Ureter (tissue), 1 donor: Measurements from ENCODE around the gene HS6ST3. TPM values are rescaled to one million over a fixed set of nuclear protein-coding genes. Genes with fewer than 3 reads are reported as not detected.
A peak's percentile ranks its signal among the peaks of the same experiment; 100 is the strongest.
"Not testable (repeated sequence)": the region's sequence is repeated elsewhere in the genome, so short reads cannot be mapped to it uniquely, and the experiment has no call there.

Source experiments
- DNase-seq: peaks from one replicate; pipeline ENCODE4 v3.0.0-alpha.2; 2020; ENCODE audit warnings: low spot score
- total RNA-seq: library from RNA; stranded (reverse); gene quantifications from one replicate; pipeline ENCODE4 v1.2.4, GENCODE V29; 2023
- donor health status: DM: yes; HTN: yes; CAD: no.

Gene HS6ST3
- total RNA-seq = 4.4 TPM

- DNase-seq = no peak
Measured at GRCh38 chr13:96089749-96090239, at the start of gene HS6ST3. HS6ST3 (plus strand) TSS chr13:96090107.

- DNase-seq = no peak
Measured at GRCh38 chr13:96041326-96042110, 48.4 kb upstream of the HS6ST3 start.

DNA sequence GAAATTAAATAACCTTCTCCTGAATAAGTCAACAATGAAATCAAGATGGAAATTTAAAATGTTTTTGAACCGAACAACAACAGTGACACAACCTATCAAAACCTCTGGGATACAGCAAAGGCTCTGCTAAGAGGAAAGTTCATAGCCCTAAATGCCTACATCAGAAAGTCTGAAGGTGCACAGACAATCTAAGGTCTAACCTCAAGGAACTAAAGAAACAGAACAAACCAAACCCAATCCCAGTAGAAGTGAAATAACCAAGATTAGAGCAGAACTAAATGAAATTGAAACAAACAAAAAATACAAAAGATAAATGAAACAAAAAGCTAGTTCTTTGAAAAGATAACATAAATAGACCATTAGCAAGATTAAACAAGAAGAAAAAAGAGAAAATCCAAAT is 45.7 kb upstream of the HS6ST3 start:
- no peak for DNase-seq

- not testable (repeated sequence) for DNase-seq
Measured at GRCh38 chr13:96046449-96047126, 43.3 kb upstream of the HS6ST3 start.

- DNase-seq = not testable (repeated sequence)
Measured at GRCh38 chr13:96050955-96051354, 39.0 kb upstream of the HS6ST3 start.

DNA sequence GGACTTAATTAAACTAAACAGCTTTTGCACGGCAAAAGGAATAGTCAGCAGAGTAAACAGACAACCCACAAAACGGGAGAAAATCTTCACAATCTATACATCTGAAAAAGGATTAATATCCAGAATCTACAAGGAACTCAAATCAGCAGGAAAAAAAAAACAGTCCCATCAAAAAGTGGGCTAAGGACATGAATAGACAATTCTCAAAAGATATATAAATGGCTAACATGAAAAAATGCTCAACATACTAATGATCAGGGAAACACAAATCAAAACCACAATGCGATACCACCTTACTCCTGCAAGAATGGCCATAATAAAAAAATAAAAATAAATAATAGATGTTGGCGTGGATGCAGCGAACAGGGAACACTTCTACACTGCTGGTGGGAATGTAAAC is 38.4 kb upstream of the HS6ST3 start:
- DNase-seq = not testable (repeated sequence)

GRCh38 chr13:96051946-96052345 is 38.0 kb upstream of the HS6ST3 start:
- not testable (repeated sequence) for DNase-seq

DNA sequence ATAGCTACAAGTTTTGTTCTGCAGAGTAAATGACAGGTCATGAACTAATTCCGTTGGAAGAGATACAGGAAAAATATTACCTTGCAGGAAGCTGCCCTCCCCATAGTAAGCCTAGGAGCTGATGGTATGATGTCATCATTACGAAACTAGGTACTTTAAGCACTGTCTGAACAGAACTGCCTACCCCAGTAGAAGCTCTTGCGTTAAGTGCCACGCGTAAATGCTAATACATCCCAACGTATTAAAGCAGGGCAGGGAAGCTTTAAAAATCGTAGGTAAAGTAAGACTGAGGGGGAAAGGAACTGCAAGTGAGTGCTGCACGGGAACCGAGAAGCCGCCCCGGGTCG is 37.3 kb upstream of the HS6ST3 start:
- DNase-seq = no peak

GRCh38 chr13:96053003-96053703 is 36.8 kb upstream of the HS6ST3 start, which contains the start of gene UGGT2:
UGGT2 (minus strand) TSS chr13:96053401; CDS start chr13:96053312, 89 bp downstream.
- peak; percentile 95 for DNase-seq

DNA sequence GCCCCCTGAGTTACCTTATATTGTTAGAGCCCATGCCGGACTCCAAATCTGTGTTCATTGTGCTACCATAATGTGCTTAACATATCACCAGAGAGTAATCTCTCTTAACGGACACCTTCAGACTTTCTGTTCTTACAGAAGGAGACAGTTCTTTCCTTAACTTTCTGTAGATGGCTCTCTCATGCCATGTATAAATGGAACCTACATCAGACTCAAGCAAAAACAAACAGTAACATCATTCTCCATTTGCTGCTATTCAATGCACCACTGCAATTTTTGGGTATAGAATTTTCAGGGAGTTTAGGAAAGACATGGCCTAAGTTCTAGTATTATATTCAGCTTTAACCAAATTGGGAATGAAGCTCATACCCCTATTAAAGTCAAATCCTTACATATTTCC is 24.1 kb upstream of the HS6ST3 start:
- no peak for DNase-seq

GRCh38 chr13:96068729-96069128 is 21.2 kb upstream of the HS6ST3 start:
- no peak for DNase-seq

DNA sequence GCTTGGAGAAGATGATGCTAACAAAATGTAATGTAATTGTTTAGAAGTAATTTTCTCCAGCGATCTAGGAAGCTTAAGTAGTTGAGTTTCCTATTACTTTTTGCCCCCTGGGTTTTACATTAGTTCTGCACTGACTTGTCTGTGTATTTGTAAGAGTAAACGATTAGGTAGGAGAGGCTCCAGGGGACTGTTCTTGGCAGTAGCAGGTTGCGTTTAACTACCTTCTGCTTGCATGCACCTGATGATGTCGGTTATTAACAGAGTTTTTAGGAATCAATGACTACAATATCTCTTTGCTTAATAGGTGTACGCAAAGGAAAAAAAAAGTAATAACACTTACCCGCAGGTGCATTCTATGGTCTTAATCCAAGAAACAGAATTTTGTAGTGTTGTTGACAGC is 18.4 kb upstream of the HS6ST3 start:
- no peak for DNase-seq

GRCh38 chr13:96072392-96072791 is 17.5 kb upstream of the HS6ST3 start:
- no peak for DNase-seq

DNA sequence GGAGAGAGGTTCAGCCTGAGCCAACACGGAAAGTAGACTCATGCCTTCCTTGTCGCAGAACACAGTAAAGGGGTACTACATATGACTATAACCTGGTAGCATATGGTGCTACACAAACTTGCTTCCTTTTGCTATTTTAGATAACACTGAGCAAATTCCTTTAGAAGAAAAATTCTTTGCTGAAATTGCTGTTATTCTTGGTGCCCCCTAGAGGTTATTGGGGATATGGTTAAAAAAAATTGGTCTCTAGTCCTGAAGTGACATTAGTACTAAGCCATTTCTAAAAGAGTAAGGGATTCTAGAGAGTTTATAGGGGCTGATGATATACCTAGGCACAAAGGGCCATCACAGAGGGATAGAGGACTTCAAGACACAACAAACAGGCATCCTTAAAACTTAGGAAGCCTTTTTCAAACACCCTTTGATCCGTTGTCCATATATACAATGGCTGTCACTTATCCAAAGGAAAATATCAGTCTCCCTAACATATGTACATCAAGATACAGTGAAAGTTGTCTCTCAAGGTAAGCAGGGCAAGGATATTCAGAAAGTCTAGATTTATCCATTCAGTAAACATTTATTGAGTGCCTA is 13.9 kb upstream of the HS6ST3 start:
- DNase-seq = no peak

DNA sequence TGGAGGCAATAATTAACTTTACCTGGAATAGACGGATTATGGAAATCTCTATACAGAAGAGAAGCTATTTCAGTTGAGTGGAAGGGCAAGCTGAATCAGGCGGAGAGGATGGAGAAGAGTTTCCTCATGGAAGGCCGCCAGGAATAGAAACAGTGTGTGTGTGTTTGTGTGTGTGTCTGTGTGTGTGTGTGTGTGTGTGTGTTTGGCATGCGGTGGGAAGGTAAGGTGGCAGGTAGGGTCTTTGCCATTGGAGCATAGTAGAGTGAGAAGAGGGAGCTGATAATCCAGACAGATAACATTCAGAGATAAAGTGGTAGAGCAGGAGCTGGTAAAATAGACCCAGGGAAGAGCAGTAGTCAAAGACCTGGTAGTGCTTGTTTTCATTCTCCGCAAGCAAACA is 9.2 kb upstream of the HS6ST3 start:
- DNase-seq = no peak

GRCh38 chr13:96081888-96082287 is 8.0 kb upstream of the HS6ST3 start:
- no peak for DNase-seq

GRCh38 chr13:96082640-96083039 is 7.3 kb upstream of the HS6ST3 start:
- DNase-seq = no peak

DNA sequence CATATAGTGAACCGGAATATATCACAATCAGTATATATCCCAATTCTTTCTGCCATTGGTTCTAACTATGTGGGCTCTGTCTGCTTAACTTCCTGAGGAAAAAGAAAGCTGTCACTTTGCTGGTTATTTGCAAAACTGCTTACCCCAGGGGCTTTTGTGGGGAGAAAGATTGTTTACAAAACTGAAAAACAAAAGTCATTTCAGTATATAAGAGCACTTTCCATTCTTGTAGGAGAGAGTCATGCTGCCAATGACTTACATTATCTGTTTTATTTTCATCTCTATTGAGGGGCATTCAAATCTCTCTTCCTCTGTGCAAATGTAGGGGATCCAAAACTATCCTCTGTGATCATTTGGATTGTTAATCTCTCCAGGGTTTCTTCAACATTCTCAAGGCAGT is 3.2 kb upstream of the HS6ST3 start:
- no peak for DNase-seq

- no peak for DNase-seq
Measured at GRCh38 chr13:96089139-96089538, 768 bp upstream of the HS6ST3 start.

- DNase-seq = no peak
Measured at GRCh38 chr13:96090240-96091101, 564 bp downstream of the HS6ST3 start.
